HUES6 (cell line): ENCODE data around the gene CLVS2.

Source experiments
- H3K27ac ChIP-seq: 2 replicates; pipeline ENCODE4 v1.7.0; 2013; ENCODE audit warnings: low read depth, mild to moderate bottlenecking, low read length, inconsistent platforms
- H3K27me3 ChIP-seq: 2 replicates; pipeline ENCODE4 v1.6.1; 2013; ENCODE audit warnings: low read length; ENCODE audit not compliant: control insufficient read depth, insufficient read depth
- H3K36me3 ChIP-seq: 2 replicates; pipeline ENCODE4 v1.6.1; 2013; ENCODE audit warnings: low read length; ENCODE audit not compliant: control insufficient read depth, insufficient read depth
- H3K4me1 ChIP-seq: 2 replicates; pipeline ENCODE4 v1.6.1; 2013; ENCODE audit warnings: low read length; ENCODE audit not compliant: control insufficient read depth, insufficient read depth
- H3K4me3 ChIP-seq: 2 replicates; pipeline ENCODE4 v1.5.1; 2013; ENCODE audit warnings: low read depth, low read length
- H3K9ac ChIP-seq: one replicate; pipeline ENCODE4 v1.6.1; 2013; ENCODE audit warnings: mild to moderate bottlenecking, low read length
- H3K9me3 ChIP-seq: 2 replicates; pipeline ENCODE4 v1.6.1; 2013; ENCODE audit warnings: low read depth, low read length; ENCODE audit not compliant: control insufficient read depth, insufficient read depth

Gene CLVS2

DNA sequence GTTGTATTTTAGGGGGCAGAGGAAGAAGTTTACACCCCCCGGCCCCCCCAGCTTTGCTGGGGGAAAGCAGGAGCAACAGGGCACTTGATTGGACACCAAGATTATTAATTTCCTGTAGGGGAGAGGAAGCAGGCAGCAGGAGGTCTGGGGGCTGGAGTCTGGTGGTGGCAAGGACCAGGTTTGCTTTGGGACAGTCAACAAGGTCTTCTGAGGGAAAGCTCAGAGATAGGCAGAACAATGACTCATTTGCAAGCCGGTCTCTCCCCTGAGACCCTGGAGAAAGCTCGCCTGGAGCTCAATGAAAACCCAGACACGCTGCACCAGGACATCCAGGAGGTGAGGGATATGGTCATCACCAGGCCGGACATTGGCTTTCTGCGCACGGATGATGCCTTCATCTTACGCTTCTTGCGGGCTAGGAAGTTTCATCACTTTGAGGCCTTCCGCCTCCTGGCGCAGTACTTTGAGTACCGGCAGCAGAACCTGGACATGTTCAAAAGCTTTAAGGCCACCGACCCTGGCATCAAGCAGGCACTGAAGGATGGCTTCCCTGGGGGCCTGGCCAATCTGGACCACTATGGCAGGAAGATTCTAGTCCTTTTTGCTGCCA lies 1.6 kb downstream of the CLVS2 start:
- Histone ChIP-seq H3K36me3 (no peaks in the 10 kb centered on the region), H3K27me3 (peaks cover 67% of the 10 kb centered on the region), H3K4me3 (peak overlapping the region; percentile 84; the same call in 1 of the 2 replicates), H3K9me3 (no peaks in the 10 kb centered on the region), H3K4me1 (no peaks in the 10 kb centered on the region), H3K27ac (no peak overlapping the region), H3K9ac (no peak overlapping the region)

DNA sequence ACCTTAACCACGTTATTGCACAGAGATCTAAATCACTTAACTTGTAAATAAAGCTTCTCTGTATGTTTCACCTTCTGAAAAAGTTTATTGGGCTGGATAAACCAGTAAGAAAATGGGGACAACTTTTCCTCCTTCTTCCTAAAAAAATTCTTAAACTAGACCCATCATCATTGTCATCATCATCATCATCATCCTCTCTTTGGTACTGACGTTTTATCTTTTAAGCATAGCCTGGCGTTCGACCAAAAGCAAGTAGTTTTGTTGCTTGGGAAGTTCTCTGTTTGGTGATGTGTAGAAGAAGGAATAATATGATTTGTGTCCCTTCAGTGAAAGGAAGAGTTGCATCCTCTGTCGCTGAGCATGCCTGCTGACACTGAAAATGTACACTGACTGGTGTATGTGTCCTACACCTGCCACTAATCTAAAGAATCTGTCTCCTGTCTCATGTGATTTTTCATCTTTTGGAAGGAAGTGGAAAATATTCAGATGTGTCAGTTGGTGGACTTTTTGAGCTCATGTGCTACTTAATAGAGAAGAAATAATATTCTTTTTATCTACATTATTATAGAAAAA lies 2.5 kb downstream of the CLVS2 start:
- H3K9ac ChIP-seq = no peak overlapping the region
- no peaks in the 10 kb centered on the region for H3K9me3 ChIP-seq
- peaks cover 59% of the 10 kb centered on the region for H3K27me3 ChIP-seq
- H3K4me1 ChIP-seq = no peaks in the 10 kb centered on the region
- no peak overlapping the region for H3K4me3 ChIP-seq
- no peaks in the 10 kb centered on the region for H3K36me3 ChIP-seq
- no peak overlapping the region for H3K27ac ChIP-seq

DNA sequence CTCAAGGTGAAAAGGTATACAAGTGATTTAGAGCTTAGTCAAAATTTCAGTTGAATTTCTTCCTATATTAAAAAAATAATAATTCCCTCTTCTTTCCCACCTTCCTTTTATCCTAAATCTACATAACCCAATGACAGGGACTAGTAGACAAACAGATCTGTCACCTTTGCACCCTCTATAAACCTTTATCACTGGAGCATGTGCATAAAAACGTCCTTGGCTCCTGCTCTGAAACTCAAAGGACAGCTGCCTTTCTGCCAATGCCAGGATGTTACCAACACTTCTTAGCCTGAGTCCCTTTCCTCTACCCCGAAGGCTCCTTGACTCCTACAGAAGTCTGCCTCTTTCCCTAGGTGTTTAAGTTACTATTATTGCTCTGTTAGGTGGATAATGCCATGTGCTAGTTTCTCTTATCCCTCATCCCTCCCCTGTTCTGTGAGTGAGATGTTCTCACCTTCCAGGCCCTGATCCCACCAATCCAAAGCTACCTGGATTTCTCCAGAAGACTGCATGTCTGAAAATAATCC lies 4.3 kb downstream of the CLVS2 start:
- H3K27ac ChIP-seq = no peak overlapping the region
- H3K4me1 ChIP-seq = no peaks in the 10 kb centered on the region
- no peak overlapping the region for H3K4me3 ChIP-seq
- H3K9me3 ChIP-seq = no peaks in the 10 kb centered on the region
- no peaks in the 10 kb centered on the region for H3K36me3 ChIP-seq
- no peak overlapping the region for H3K9ac ChIP-seq
- peaks cover 41% of the 10 kb centered on the region for H3K27me3 ChIP-seq

DNA sequence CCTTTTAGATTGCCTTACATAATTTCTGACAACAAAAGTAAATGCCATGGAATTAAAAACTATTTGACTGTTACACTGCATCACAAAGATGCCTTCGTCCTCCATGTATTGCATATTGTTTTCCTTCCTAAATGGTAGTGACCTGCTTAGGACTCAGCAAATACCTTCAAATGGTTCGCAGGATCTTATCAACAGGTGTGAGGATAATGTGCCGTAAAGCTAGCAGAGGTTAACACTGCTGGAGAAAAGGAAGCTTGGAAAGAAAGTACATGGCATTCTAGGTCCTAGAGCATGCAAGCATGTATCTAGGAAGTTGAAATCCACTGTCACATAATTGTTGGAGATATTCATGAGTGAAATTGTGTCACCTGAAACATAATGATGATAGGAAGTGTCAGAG lies 5.5 kb downstream of the CLVS2 start:
- Histone ChIP-seq H3K4me1 (no peaks in the 10 kb centered on the region), H3K9me3 (no peaks in the 10 kb centered on the region), H3K27me3 (peaks cover 28% of the 10 kb centered on the region), H3K36me3 (no peaks in the 10 kb centered on the region), H3K4me3 (no peak overlapping the region), H3K9ac (no peak overlapping the region), H3K27ac (no peak overlapping the region)

DNA sequence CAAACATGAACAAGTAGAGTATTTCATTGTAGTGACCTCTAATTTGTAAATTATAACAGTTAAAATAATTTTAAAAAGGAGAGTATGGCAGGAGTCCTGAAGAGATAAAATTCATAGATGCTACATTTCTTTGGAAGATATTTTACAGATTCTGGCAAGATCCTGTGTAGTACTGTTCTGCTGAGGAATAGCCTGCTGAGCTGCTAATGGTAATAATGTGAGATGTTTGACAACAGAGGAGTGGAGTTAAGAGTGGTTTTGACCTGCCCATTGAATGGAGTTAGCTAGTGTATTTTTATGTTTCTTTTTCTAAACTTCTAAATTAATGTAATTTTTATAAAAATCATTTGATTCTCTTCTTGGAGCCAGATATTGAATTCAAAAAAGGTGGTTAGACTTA lies 11.8 kb downstream of the CLVS2 start:
- Histone ChIP-seq H3K9me3 (no peaks in the 10 kb centered on the region), H3K27ac (no peak overlapping the region), H3K27me3 (no peaks in the 10 kb centered on the region), H3K9ac (no peak overlapping the region), H3K36me3 (no peaks in the 10 kb centered on the region), H3K4me3 (no peak overlapping the region), H3K4me1 (no peaks in the 10 kb centered on the region)

DNA sequence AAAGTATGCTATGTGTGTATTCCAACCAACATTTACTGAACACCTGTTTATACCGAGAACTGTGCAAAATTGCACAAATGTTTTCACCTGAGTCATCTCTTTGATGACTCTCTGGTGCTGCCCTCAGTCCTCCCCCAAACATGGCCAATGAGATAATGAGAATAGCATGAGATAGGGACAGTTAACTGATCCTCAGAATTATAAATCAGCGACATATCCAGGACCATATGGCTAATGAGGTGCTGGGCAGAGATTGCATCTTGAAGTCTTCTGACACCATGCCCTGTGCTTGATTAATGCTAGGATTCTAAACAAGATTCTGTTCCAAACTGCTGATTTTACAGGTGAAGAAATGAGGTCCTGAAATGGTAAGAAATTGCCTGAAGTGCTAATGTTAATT lies 13.0 kb downstream of the CLVS2 start:
- no peak overlapping the region for H3K27ac ChIP-seq
- no peaks in the 10 kb centered on the region for H3K36me3 ChIP-seq
- H3K9me3 ChIP-seq = no peaks in the 10 kb centered on the region
- no peak overlapping the region for H3K9ac ChIP-seq
- H3K27me3 ChIP-seq = no peaks in the 10 kb centered on the region
- H3K4me3 ChIP-seq = no peak overlapping the region
- no peaks in the 10 kb centered on the region for H3K4me1 ChIP-seq

DNA sequence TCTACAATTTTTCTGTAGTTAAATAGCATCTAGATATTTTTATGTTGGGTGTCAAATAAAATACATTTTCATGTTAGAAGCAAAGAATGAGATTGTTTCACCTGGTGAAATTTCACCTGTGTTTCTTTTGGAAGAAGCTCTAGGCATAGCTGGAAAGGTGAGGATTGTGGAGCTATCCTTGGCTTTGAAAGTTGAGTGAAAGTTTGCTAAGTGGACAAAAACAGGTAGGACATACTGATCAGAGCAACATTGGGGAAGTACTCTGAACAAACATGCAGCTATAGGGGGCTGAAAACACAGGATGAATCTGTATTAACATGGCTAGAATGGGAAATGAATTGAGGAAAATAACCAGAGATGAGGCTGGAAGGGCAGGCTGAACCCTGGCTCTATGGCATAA lies 18.8 kb downstream of the CLVS2 start:
- no peak overlapping the region for H3K4me3 ChIP-seq
- no peaks in the 10 kb centered on the region for H3K27me3 ChIP-seq
- H3K36me3 ChIP-seq = no peaks in the 10 kb centered on the region
- H3K4me1 ChIP-seq = no peaks in the 10 kb centered on the region
- no peak overlapping the region for H3K9ac ChIP-seq
- no peak overlapping the region for H3K27ac ChIP-seq
- H3K9me3 ChIP-seq = no peaks in the 10 kb centered on the region

DNA sequence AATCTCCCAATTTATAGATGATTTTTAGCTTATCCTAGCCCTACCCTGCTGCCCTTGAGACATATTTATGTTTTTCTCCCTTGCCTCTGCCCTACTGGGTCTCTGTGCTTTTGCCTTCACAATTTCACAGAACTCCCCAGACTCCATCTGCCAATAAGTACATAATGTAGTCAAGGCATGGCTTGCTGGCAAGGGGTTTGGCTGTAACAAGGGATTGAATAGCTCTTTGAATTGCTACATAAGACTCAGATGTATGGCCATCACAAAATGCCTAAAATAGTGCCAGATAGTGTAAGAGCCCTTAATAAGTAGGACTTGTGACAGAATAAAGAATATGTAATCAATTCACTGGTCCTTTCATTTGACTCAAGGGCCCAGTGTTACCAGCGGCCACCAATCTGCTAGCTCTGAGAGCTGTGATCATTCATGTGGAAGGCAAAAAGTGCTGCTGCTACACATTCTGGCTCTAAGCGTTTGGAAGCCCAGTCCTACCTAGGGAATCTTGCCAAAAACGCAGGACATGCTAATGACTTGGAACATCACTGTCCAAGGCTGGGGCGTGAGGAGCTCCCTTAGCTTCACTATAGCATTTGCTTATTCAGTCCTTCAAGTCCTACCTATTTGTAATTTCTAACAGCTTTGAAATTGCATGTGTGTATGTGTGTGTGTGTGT lies 20.5 kb downstream of the CLVS2 start:
- H3K4me3 ChIP-seq = no peak overlapping the region
- H3K9me3 ChIP-seq = no peaks in the 10 kb centered on the region
- H3K27me3 ChIP-seq = no peaks in the 10 kb centered on the region
- no peaks in the 10 kb centered on the region for H3K36me3 ChIP-seq
- H3K9ac ChIP-seq = no peak overlapping the region
- H3K4me1 ChIP-seq = no peaks in the 10 kb centered on the region
- H3K27ac ChIP-seq = no peak overlapping the region

DNA sequence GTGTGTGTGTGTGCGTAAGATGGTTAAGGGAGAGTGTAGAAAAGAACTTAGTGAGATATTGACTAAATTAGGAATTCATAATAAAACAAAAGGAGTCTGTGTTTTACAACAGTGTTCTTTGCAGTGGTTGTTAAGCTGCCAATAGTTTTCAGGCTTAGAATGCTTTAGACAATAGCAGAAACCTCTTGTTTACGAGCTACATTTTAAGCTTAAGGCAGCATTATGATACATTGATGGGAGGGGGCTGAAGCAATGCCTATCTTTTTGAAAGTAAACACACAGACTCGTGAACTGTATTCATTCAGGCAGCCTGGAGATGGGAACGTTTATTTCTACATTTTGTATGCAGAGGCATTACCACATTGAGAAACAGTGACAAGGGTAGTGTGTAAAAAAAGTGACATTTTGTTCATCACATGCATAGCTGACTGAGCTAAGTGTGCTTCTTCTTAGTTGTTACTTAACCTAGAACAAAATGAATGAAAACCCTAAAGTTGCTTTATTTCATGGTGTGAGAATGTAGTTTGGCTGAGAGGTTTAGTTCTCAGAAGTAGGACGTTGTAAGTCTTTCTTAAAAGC lies 21.2 kb downstream of the CLVS2 start:
- Histone ChIP-seq H3K9ac (no peak overlapping the region), H3K27ac (no peak overlapping the region), H3K4me1 (no peaks in the 10 kb centered on the region)

DNA sequence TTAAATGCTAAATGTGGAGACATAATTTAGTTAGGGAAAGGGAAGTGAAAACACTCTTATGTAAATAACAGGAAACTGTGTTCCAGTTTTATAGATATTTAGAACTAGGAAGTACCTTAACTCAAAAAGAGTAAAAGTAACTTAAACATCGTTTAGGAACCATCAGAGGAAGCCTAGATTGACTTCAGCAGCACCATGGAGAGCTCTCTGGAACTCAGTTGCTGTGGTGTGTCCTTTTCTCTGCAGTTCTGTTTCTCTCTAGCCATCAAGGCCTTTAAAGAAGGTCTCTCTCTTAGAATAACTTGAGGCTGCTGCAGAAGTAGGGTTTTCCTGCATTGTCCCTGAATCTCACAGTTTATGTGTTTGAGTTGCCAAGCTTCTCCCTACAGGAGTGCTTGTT lies 26.9 kb downstream of the CLVS2 start:
- no peak overlapping the region for H3K9ac ChIP-seq
- H3K27ac ChIP-seq = no peak overlapping the region
- H3K4me3 ChIP-seq = no peak overlapping the region
- no peaks in the 10 kb centered on the region for H3K36me3 ChIP-seq
- H3K4me1 ChIP-seq = no peaks in the 10 kb centered on the region
- no peaks in the 10 kb centered on the region for H3K9me3 ChIP-seq
- no peaks in the 10 kb centered on the region for H3K27me3 ChIP-seq

More for the DNA sequence above, 21.2 kb downstream of the CLVS2 start:
- no peaks in the 10 kb centered on the region for H3K9me3 ChIP-seq
- no peaks in the 10 kb centered on the region for H3K36me3 ChIP-seq
- no peak overlapping the region for H3K4me3 ChIP-seq
- H3K27me3 ChIP-seq = no peaks in the 10 kb centered on the region

DNA sequence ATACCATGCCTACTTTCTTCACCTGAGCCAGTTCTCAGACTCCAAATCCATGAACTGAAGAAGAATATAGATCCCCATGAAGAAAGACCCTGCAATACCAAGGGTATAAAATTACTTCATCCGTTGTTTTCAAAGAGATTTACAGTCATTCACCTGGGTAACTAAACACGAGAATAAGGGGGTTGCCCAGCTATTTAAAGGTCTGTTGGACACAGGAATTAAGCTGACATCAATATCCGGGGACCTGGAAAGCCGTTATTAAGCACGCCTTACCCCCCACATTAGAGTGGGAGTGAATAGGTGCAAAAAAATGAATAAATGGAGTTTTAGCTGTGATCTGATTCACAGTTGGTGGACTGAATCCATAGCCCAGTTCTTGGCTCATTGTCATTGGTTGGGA lies 28.9 kb downstream of the CLVS2 start:
- no peaks in the 10 kb centered on the region for H3K4me1 ChIP-seq
- H3K4me3 ChIP-seq = no peak overlapping the region
- no peaks in the 10 kb centered on the region for H3K9me3 ChIP-seq
- H3K27me3 ChIP-seq = no peaks in the 10 kb centered on the region
- no peaks in the 10 kb centered on the region for H3K36me3 ChIP-seq
- no peak overlapping the region for H3K27ac ChIP-seq
- H3K9ac ChIP-seq = no peak overlapping the region
